Spleen (tissue), 7 donors: Measurements from ENCODE around the gene C14orf132.

Source experiments
- CTCF ChIP-seq, 11 experiments: fragments of 200-600 bp in 7 of 11; fragments of 450-650 bp in 4 of 11; sonication (generic) in 4 of 11; IDR thresholded peaks in 8 of 11; conservative IDR thresholded peaks in 3 of 11; 1 replicate in 7 of 11; 2 replicates in 4 of 11; pipeline versions ENCODE4 v1.4.0 to v1.8.0; 2016 to 2021; ENCODE audit warnings: antibody characterized with exemption in 11 of 11, inconsistent platforms in 4 of 11, mild to moderate bottlenecking in 1 of 11
- POLR2A ChIP-seq, 3 donors: fragments of 450-650 bp; IDR thresholded peaks; one replicate each; pipeline ENCODE4 v1.5.1; 2017; ENCODE audit warnings: antibody characterized with exemption in 3 of 3, mild to moderate bottlenecking in 1 of 3
- donor health status: DM: no; HTN: no; CAD: no; lungs with moderate emphysema.
- donor health status: DM: no; HTN: no; CAD: no.
- donor health status: DM: no; HTN: no; CAD: no.

GRCh38 chr14:96051231-96051630 is 12.1 kb downstream of the C14orf132 start:
- TF ChIP-seq CTCF (IDR thresholded peaks at IDR 0.05 in 8 of 11, conservative IDR thresholded peaks at IDR 0.05 in 3 of 11) (no peak), POLR2A (IDR thresholded peaks at IDR 0.05) (no peak)
